Right lobe of liver (tissue), 4 donors: ENCODE measurements around the gene TIMP2.

Experiments
- POLR2A ChIP-seq: fragments of 450-650 bp; IDR thresholded peaks from one replicate; pipeline ENCODE4 v1.6.1; 2017; ENCODE audit warnings: antibody characterized with exemption, mild to moderate bottlenecking
- TF ChIP-seq, protein P1 (sequence below), 4 donors: fragments of 200-600 bp in 3 of 4; fragments of 450-650 bp in 1 of 4; IDR thresholded peaks; one replicate each; pipeline versions ENCODE4 v1.5.1 to v1.8.0; 2016 to 2022; ENCODE audit warnings: antibody characterized with exemption in 4 of 4, mild to moderate bottlenecking in 2 of 4
- donor health status: DM: no; HTN: no; CAD: no.
- donor health status: DM: no; HTN: no; CAD: no.
- donor health status: DM: no; HTN: yes; CAD: no.

DNA sequence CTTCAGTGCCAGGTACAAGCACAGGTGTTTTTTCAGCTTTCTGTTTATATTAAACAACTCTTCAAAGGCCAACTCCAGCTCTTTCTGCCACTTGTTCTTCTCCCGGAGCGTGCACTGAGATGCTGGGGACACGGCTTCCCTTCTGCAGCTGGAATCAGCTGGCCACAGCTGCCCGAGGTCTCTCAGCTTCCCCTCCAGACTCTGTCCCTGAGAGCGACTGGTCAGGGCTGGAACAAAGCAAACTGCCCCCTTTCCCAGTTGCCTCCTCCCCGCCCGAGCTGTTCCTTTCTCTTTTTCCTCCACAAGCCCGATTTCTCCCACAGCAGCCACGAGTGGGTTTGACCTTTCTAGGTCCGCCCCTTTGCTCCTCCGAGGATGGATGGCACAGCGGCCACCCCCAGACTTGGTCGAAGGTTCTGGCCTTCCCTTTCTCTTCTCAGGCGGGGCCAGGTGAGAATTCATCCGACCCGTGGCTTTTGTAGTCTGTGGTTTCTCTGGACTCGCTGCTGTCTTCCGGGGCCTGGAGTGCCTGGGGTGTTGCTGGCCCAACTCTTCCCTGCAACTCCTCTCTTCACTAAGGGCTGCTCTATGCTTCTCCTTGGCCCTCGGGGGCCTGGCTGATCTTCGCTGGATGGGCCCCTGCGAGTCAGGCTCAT is 33.7 kb downstream of the TIMP2 start:
- TF ChIP-seq, protein P1, sequence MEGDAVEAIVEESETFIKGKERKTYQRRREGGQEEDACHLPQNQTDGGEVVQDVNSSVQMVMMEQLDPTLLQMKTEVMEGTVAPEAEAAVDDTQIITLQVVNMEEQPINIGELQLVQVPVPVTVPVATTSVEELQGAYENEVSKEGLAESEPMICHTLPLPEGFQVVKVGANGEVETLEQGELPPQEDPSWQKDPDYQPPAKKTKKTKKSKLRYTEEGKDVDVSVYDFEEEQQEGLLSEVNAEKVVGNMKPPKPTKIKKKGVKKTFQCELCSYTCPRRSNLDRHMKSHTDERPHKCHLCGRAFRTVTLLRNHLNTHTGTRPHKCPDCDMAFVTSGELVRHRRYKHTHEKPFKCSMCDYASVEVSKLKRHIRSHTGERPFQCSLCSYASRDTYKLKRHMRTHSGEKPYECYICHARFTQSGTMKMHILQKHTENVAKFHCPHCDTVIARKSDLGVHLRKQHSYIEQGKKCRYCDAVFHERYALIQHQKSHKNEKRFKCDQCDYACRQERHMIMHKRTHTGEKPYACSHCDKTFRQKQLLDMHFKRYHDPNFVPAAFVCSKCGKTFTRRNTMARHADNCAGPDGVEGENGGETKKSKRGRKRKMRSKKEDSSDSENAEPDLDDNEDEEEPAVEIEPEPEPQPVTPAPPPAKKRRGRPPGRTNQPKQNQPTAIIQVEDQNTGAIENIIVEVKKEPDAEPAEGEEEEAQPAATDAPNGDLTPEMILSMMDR (IDR thresholded peaks at IDR 0.05): no peak
- TF ChIP-seq POLR2A: no peak
